ENCODE data around the gene SERP1. TPM values are rescaled to one million over a fixed set of nuclear protein-coding genes. Genes with fewer than 3 reads are reported as not detected.

Gene SERP1
- total RNA-seq, 2 donors from 2014 or later: 123 to 148 TPM

DNA sequence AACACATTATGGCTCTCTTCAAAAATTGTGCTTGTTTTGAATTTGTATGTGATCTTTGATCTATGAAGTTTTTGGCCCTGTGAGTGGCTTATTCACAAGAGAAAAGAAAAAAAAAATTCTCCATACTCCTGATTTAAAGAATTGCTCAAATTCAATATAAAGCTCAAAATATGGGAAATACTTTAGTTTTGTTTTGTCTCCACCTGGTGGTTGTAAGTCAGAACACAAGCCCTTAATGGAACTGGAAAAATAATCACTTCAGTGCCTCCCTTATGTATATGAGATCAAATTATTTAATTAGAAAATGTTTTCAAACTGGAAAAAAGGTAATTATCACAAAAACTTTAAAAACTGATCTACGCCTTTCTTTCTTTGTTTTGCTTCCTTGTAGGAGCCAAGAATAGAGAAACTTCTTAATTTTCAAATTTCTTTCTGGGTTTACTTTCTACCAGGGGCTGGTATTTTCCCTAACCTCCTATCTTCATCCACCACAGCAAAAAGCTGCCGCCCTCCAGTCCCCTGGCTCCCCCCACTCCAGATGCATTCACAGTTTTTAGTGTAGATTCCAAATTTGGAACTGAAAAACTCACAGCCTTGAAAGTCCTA is 50.6 kb downstream of the SERP1 start:
- Mint-ChIP-seq H3K27ac (no peak overlapping the region), H3K4me1 (ENCODE audit: low read depth) (no peaks in the 10 kb centered on the region), H3K27me3 (ENCODE audit: low read depth) (no peaks in the 10 kb centered on the region), H3K36me3 (ENCODE audit: insufficient read depth in 2 of 2) (no peaks in the 10 kb centered on the region), H3K4me3 (no peak overlapping the region), H3K9me3 (no peaks in the 10 kb centered on the region)
- ATAC-seq (replicated peaks in 1 of 2) (no peak), DNase-seq (peak in 1 of 2 donors; percentile 28)

DNA sequence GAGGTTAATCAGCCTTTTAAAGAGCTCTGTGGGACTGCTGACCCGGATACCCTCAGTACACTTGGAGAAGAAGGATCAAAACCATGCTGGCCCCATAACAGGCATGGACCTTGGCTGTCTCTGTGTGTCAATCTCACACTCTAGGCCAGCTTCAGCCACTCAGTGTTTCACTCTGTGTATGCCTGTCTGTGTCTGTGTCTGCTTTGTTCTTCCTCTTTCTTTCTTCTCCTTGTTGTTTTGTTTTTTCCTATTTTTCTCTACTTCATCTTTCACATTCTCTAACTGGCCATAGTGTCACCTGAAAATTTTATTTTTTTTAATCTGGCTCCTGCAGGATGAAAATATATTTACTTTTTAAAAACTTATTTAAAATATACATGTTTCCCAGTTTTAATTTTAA is 51.1 kb downstream of the SERP1 start:
- Mint-ChIP-seq H3K9me3 (no peaks in the 10 kb centered on the region), H3K4me3 (no peak overlapping the region), H3K4me1 (ENCODE audit: low read depth) (no peaks in the 10 kb centered on the region), H3K27ac (no peak overlapping the region), H3K36me3 (ENCODE audit: insufficient read depth in 2 of 2) (no peaks in the 10 kb centered on the region), H3K27me3 (ENCODE audit: low read depth) (no peaks in the 10 kb centered on the region)
- ATAC-seq (replicated peaks in 1 of 2) (no peak), DNase-seq (no peak)

DNA sequence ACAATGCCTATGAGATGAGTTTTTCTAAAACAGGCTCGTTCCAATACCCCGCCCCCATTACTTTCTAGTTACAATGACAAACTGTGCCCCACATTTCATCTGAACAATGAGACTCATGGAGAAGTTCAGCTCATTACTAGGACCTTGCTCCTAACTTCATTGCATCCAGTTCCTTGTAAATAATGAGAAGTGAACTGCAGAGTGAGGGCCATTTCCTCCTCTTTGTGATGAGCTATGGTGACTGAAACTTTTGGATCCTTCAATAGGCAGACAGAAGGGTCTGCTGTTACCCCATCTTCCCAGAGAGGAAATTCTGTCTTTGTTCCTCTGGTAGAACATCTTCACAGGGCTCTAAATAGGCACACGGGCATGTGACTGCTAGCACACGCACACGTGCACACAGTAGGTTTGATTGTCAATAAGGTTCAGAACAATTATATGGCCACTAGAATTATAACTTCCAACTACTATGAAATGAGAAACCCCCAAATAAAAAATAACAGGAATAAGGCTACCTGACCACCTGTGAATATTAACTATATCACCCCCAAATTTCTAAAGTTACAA is 51.8 kb downstream of the SERP1 start:
- DNase-seq: no peak
- no peak overlapping the region for H3K4me3 Mint-ChIP-seq
- no peak for ATAC-seq (replicated peaks in 1 of 2)
- H3K36me3 Mint-ChIP-seq (ENCODE audit: insufficient read depth in 2 of 2): no peaks in the 10 kb centered on the region
- H3K27ac Mint-ChIP-seq: no peak overlapping the region
- H3K4me1 Mint-ChIP-seq (ENCODE audit: low read depth): no peaks in the 10 kb centered on the region
- no peaks in the 10 kb centered on the region for H3K9me3 Mint-ChIP-seq
- H3K27me3 Mint-ChIP-seq (ENCODE audit: low read depth): no peaks in the 10 kb centered on the region

Other genes starting within 250 kb of the SERP1 start
- gene TSC22D2, start 138.2 kb downstream of the SERP1 start, total RNA-seq: 10 to 100 TPM; 20.2 to 20.9 TPM
- gene EIF2A, start 291 bp upstream of the SERP1 start, total RNA-seq: 100 to 1,000 TPM; 131 to 149 TPM
- gene SELENOT, start 56.8 kb upstream of the SERP1 start, total RNA-seq: 100 to 1,000 TPM in 1 of 2 donors, 10 to 100 TPM in 1; 95.9 to 104 TPM
- gene ERICH6, start 157.4 kb upstream of the SERP1 start, total RNA-seq: under 1 TPM in 1 of 2 donors, not detected in 1; 0.19 TPM
- gene SIAH2, start 216.7 kb upstream of the SERP1 start, total RNA-seq: 100 to 1,000 TPM in 1 of 2 donors, 10 to 100 TPM in 1; 91.2 to 124 TPM

All from activated T-cell treated with anti-CD3 and anti-CD28 coated beads, Interleukin-2, amount 50 U/mL, for 72 hours (primary cell).